ENCODE measurements around the gene MYO1D. TPM values are rescaled to one million over a fixed set of nuclear protein-coding genes. Genes with fewer than 3 reads are reported as not detected.

Gene MYO1D
- total RNA-seq, 4 donors from 2014 or later: 46.3 to 139 (median 80.0) TPM

DNA sequence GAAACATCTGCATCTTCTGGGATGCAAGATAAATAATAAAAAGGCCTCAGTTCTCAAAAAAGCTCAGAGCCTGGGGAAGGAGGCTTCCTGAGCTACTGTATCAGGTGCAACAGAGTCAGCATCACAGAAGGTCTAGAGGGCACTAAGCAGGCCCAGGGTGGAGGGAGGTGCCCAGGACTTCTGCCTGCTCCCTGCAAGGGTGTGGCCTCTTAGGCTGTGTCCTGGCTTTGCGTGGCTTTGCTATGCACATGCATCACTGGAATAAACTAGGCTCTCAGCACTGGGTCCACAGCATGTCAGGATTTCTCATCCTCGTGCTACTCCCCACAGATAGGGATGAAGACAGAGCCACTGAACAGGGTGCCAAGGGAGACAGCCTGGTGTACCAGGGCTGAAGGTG, 364.6 kb downstream of the MYO1D start:
- TF ChIP-seq, protein P1, sequence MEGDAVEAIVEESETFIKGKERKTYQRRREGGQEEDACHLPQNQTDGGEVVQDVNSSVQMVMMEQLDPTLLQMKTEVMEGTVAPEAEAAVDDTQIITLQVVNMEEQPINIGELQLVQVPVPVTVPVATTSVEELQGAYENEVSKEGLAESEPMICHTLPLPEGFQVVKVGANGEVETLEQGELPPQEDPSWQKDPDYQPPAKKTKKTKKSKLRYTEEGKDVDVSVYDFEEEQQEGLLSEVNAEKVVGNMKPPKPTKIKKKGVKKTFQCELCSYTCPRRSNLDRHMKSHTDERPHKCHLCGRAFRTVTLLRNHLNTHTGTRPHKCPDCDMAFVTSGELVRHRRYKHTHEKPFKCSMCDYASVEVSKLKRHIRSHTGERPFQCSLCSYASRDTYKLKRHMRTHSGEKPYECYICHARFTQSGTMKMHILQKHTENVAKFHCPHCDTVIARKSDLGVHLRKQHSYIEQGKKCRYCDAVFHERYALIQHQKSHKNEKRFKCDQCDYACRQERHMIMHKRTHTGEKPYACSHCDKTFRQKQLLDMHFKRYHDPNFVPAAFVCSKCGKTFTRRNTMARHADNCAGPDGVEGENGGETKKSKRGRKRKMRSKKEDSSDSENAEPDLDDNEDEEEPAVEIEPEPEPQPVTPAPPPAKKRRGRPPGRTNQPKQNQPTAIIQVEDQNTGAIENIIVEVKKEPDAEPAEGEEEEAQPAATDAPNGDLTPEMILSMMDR (IDR thresholded peaks at IDR 0.05; ENCODE audit: low read depth): no peak

DNA sequence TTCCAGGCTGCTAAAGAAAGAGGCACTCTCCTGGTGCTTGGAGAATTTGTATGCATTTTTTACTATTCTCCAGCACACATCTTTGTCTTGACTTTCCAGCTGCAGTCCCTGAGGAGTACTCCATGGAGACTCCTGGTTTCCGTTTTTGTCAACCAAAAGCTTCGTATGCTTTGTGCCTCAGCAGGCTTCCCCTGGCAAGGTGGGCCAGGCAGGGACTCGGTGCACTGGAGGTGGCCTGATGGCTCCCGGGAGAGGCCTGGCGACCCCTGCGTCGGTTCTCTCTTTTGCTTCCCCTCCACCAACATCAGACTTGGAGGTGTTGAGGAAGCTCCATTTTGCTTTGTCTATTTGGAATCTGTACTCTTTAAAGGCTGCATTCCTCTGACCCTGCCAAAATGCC, 366.5 kb downstream of the MYO1D start:
- TF ChIP-seq, protein P1 (IDR thresholded peaks at IDR 0.05; ENCODE audit: low read depth): no peak

DNA sequence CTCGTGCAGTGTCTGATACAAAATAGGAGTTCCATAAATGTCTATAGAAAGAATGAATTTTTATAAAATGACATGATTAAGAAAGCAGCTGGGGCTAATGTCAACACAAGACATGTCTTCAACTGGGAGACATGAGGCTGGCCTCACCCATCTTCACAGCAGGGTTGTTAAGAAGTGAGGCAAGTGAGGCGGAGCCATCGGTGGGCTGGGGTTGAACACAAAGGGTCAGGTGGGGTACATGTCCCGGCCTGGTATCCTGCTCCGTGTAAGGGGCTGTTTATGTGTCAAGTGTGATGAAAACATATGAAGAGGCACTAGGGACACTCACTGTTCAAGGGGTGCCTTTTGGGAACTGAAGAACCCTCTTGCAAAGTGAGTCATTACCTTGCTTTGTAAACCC, 368.0 kb downstream of the MYO1D start:
- TF ChIP-seq, protein P1 (IDR thresholded peaks at IDR 0.05; ENCODE audit: low read depth): no peak

DNA sequence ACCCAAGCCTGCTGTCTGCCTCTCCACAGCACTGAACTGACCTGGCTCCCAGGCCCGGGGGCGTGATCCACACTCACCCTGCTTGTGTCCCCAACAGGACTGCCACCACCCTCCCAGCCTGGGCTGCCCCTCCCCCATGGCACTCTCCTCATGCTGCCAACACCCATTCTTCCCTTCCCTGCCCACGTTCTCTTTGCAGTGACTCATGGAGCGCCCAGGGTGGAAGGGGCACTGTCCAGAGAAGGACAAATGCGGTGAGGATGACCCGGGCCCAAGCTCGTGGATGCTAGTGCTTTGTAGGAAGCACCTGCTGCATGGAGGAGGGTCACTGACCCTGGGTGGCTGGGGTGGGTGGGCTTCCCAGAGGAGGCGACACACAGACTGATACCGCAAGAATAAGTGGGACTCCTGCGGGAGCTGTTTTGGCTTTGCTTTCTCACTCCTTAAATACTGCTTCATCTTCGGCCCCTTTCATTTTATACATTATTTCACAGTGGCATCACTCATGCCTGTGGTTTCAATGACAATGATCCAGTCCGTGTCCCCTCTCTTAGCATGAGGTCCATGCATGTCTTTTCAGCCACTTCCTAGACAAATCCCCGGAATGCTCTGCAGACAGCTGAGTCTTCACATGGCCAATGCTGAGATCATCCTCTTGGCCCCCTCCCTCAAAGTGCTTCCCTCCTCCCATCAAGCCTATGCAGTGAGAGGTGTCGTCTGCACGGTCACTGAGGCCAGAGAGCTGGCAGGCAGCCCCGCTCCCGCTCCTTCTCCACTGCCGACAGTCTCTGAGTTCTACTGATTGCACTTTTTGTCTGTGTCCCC, 372.5 kb downstream of the MYO1D start:
- TF ChIP-seq, protein P1 (IDR thresholded peaks at IDR 0.05; ENCODE audit: low read depth): no peak

DNA sequence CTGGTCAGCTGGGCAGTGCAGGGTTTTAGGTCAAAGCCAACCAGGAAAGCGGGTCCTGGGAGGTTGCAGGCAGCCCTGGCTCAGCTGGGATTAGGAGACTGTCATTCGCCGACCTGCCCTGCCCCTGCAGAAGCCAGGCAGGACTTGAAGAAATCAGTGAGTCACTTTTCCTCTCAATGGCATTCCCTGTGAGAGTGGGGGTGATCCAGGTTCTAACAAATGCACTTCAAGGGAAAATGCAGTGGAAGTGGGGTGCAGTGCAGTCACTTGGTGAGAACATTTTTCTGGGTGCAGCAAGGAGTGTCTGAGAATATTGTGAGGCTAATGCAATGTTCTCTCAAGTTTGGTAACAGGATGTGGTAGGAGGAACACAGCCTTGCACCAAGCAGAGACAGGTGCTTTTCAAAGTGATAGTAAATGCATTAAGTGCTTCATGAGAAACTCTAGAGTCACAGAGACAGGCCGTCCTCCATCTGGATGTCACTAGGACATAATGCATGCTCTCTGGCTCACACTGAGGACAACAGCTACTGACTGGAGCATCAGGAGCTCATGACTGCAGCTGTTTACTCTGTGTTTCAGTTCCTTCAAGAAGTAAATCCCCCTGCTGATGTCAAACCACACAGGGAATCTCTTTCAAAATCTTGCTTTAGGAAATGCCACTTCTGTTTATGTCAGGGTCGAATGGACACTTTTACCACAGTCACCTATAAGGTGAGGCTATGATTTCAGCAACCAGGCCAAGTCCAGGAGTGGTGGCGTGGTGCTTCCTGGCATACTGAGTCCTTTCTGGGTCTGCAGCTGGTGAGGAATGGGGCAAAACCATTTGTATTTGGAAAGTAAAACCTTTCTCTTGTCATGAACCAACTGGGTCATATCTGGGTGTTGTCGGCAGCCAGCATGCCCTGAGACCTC, 373.4 kb downstream of the MYO1D start:
- TF ChIP-seq, protein P1 (IDR thresholded peaks at IDR 0.05; ENCODE audit: low read depth): no peak

DNA sequence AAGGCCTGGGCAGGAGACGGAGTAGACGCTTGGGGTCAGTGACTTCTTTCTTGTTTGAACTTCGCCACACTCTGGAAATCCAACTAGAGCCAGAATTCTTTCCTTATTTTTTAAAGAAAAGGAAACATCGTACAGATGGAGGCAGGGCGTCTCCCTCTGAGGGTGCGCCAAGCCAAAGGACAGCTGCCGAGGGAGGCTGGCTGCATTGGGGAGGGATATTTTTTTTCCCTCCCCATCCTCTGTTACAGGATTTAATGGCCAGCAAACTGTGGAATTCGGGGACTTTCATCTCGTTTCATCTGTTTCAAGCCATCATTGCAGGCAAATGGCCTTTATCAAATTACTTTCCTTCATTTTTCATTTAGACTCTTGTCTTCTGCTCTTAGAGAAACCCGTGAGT, 374.2 kb downstream of the MYO1D start:
- TF ChIP-seq, protein P1 (IDR thresholded peaks at IDR 0.05; ENCODE audit: low read depth): no peak

DNA sequence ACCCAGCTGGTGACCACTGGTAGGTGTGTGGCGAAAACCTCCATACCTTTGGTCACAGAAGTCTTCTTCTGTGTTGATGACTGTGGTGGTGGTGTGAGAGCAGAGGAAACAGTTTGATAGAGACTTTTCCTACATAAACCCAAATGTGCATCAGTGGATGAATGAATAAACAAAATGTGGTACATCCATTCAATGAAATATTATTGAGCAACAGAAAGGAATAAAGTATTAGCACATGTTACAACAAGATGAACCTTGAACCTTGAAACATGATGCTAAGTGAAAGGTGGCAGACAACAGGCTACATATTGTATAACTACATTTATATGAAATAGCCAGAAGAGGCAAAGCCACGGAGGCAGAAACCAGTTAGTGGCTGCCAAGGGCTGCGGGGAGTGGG, 374.9 kb downstream of the MYO1D start:
- TF ChIP-seq, protein P1 (IDR thresholded peaks at IDR 0.05; ENCODE audit: low read depth): no peak
